ENCODE measurements around the gene EPC2. TPM values are rescaled to one million over a fixed set of nuclear protein-coding genes. Genes with fewer than 3 reads are reported as not detected.

Gene EPC2
- total and polyA plus RNA-seq, 10 of the 15 experiments (the other 5 are each of a cell fraction or from before 2014, with no cell fraction given), result 2.0 to 16.5 (median 10.8) TPM

- TF ChIP-seq TBL1XR1 (IDR thresholded peaks at IDR 0.05; ENCODE audit: low read depth, low read length) (no peak), SMAD1 (IDR thresholded peaks at IDR 0.05; ENCODE audit: low read depth, partially characterized antibody) (no peak), NR2F1 (conservative IDR thresholded peaks at IDR 0.05) (peak; percentile 32; the same call in 1 of the 2 replicates), TCF12 (IDR thresholded peaks at IDR 0.05; ENCODE audit: low read depth, low read length) (peak; percentile 47; the same call in 1 of the 2 replicates), IRF3 (IDR thresholded peaks at IDR 0.05) (no peak), ZBTB4 (CRISPR knock-in tag; IDR thresholded peaks at IDR 0.05) (no peak), KLF5 (IDR thresholded peaks at IDR 0.05; ENCODE audit: partially characterized antibody) (no peak), POLR2A (IDR thresholded peaks at IDR 0.05; ENCODE audit: low read depth, low read length) (peak; percentile 92), CBFB (IDR thresholded peaks at IDR 0.05; ENCODE audit: low read depth) (no peak), SIX5 (IDR thresholded peaks at IDR 0.05; ENCODE audit: low read depth, low read length, severe bottlenecking) (no peak), RAD51 (IDR thresholded peaks at IDR 0.05) (no peak), ZNF24 (IDR thresholded peaks at IDR 0.05) (no peak), MAX (IDR thresholded peaks at IDR 0.05; ENCODE audit: low read depth, low read length) (no peak; the same call in 1 of the 2 replicates), JUND (IDR thresholded peaks at IDR 0.05; ENCODE audit: low read depth, low read length) (no peak), SRF (IDR thresholded peaks at IDR 0.05; ENCODE audit: low read depth in 2 of 2, low read length in 2 of 2) (no peak), ZNF207 (IDR thresholded peaks at IDR 0.05; ENCODE audit: borderline replicate concordance) (no peak), E4F1 (IDR thresholded peaks at IDR 0.05; ENCODE audit: borderline replicate concordance, partially characterized antibody) (no peak), ZZZ3 (IDR thresholded peaks at IDR 0.05; ENCODE audit: control insufficient read depth, insufficient read length, low read depth) (no peak), TAF1 (IDR thresholded peaks at IDR 0.05; ENCODE audit: borderline replicate concordance, low read depth, low read length) (peak; percentile 89), YY1 (IDR thresholded peaks at IDR 0.05; ENCODE audit: low read depth, low read length) (peak; percentile 97), NFYB (IDR thresholded peaks at IDR 0.05; ENCODE audit: insufficient read depth, low read depth, low read length) (no peak), NR2C1 (IDR thresholded peaks at IDR 0.05) (no peak), MXI1 (IDR thresholded peaks at IDR 0.05; ENCODE audit: low read depth, low read length) (0 out of 2 replicates have a peak, but pooled peaks have one; percentile 20), RB1 (IDR thresholded peaks at IDR 0.05; ENCODE audit: borderline replicate concordance) (peak; percentile 83; the same call in 1 of the 2 replicates), CREB1 (IDR thresholded peaks at IDR 0.05; ENCODE audit: low read depth) (no peak)
Observed at GRCh38 chr2:148643998-148644882, at the start of gene EPC2 (continued).
